GM12801 (cell line): ENCODE results near the gene KRT222.

ENCODE experiments used
- TF ChIP-seq, protein P1 (sequence below): IDR thresholded peaks from one replicate; pipeline ENCODE4 v1.5.1; 2011; ENCODE audit warnings: control low read depth; ENCODE audit not compliant: insufficient read length; ENCODE audit errors: extremely low read depth

Gene KRT222

DNA sequence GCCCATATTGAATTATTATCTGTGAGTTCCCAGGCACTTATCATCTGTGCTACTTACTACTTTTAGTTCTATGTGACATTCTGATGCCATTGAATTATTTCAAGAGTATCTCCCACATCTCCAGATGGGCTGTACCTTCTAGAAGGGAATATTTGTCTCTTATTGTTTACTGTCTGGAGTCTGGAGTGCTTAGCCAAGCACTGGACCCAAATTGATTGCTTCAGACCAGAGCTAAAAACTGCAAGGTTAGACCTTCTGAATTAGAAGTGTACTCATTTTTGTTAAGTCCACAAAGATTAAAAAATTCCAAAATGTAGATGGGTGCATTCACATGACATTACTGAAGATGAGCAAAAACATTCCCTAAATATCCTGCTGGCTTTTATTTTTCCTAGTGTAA lies 16.0 kb upstream of the KRT222 start:
- TF ChIP-seq, protein P1, sequence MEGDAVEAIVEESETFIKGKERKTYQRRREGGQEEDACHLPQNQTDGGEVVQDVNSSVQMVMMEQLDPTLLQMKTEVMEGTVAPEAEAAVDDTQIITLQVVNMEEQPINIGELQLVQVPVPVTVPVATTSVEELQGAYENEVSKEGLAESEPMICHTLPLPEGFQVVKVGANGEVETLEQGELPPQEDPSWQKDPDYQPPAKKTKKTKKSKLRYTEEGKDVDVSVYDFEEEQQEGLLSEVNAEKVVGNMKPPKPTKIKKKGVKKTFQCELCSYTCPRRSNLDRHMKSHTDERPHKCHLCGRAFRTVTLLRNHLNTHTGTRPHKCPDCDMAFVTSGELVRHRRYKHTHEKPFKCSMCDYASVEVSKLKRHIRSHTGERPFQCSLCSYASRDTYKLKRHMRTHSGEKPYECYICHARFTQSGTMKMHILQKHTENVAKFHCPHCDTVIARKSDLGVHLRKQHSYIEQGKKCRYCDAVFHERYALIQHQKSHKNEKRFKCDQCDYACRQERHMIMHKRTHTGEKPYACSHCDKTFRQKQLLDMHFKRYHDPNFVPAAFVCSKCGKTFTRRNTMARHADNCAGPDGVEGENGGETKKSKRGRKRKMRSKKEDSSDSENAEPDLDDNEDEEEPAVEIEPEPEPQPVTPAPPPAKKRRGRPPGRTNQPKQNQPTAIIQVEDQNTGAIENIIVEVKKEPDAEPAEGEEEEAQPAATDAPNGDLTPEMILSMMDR: no peak

GRCh38 chr17:40679523-40679907 lies 14.5 kb upstream of the KRT222 start:
- TF ChIP-seq, protein P1: no peak

- TF ChIP-seq, protein P1: no peak
Observed at GRCh38 chr17:40678902-40679522, 14.0 kb upstream of the KRT222 start.

- TF ChIP-seq, protein P1: no peak
Observed at GRCh38 chr17:40675905-40676304, 10.9 kb upstream of the KRT222 start.

- TF ChIP-seq, protein P1: no peak
Observed at GRCh38 chr17:40672654-40673053, 7.7 kb upstream of the KRT222 start.

DNA sequence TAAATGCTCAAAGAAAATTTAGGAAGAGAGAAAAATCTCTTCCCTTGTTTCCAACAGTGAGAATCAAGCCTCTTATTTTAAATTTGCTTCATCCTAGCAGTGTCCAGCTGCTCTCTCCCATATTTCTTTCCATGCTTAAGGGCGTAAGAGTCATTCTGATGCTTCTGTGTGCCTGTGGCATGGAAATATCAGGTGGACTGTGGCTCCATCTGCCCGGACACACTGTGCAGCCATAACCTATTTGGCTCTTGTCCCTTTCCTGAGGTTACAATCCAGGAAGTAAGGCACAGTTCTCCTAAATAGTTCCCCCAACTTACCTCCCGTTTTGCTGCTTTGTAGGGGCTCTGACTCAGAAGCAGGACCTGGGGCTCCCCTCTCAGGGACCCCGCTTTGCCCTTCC lies 6.3 kb upstream of the KRT222 start:
- TF ChIP-seq, protein P1: no peak

DNA sequence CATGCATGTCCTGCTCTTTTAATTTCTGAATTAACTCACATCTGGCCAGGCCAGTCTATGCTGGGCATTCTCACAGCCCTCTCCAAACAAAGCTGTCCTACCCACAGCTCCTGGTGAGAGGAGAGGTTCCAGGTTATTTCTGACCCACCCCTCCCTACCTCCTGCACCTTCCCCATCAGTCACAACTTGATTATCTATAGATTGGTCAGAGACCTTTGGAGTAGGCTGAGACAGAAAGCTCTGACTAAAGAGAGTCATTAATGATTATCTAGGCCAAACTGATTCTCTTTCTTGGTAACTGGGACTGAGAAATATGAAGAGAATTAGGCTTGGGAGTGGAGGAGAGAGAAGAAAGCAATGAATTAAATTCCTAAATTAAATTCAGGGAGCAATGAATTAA lies 1.4 kb upstream of the KRT222 start:
- TF ChIP-seq, protein P1: no peak
